Measurements from ENCODE around the gene TRIM74.
"Not testable (repeated sequence)": the region's sequence is repeated elsewhere in the genome, so short reads cannot be mapped to it uniquely, and the experiment has no call there.

DNA sequence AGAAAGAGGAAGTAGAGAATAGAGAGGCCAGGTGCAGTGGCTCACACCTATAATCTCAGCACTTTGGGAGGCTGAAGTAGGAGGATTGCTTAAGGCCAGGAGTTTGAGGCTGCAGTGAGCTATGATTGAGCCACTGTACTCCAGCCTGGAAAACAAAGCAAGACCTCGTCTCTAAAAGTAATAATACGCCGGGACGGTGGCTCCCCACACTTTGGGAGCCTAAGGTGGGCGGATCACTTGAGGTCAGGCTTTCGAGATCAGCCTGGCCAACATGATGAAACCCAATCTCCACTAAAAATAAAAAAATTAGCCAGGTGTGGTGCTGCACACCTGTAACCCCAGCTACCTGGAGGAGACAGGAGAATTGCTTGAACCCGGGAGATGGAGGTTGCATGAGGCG, 26.2 kb upstream of the TRIM74 start:
- TF ChIP-seq, protein P1, sequence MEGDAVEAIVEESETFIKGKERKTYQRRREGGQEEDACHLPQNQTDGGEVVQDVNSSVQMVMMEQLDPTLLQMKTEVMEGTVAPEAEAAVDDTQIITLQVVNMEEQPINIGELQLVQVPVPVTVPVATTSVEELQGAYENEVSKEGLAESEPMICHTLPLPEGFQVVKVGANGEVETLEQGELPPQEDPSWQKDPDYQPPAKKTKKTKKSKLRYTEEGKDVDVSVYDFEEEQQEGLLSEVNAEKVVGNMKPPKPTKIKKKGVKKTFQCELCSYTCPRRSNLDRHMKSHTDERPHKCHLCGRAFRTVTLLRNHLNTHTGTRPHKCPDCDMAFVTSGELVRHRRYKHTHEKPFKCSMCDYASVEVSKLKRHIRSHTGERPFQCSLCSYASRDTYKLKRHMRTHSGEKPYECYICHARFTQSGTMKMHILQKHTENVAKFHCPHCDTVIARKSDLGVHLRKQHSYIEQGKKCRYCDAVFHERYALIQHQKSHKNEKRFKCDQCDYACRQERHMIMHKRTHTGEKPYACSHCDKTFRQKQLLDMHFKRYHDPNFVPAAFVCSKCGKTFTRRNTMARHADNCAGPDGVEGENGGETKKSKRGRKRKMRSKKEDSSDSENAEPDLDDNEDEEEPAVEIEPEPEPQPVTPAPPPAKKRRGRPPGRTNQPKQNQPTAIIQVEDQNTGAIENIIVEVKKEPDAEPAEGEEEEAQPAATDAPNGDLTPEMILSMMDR (IDR thresholded peaks at IDR 0.05) = not testable (repeated sequence)
- not testable (repeated sequence) for TF ChIP-seq POLR2A (IDR thresholded peaks at IDR 0.05)

All from tibial nerve (tissue), 3 donors.